ENCODE measurements around the gene PTPRD. TPM values are rescaled to one million over a fixed set of nuclear protein-coding genes. Genes with fewer than 3 reads are reported as not detected.

The PTPRD gene
- total RNA-seq, 1 experiment from 2014 or later = not detected

DNA sequence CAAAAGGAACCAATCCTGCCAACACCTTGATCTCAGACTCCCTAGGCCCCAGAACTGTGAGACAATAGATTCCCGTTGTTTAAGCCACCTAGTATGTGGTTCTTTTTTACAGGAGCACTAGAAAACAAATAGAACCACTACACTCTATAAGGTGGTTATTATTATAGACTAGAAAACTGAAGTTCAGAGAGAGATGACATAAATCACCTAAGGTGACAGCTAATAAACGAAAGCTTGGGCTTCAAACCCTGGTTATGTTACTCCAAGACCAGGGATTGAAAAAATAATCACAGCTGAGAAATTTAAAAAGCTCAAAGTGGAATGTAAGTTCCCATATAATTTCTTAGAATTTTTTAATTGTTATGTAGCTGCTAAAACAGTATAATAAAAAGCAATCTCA lies 2097.1 kb downstream of the PTPRD start:
- POLR2A ChIA-PET = no interaction called here
- intact Hi-C loops (cut with micrococcal nuclease; ENCODE audit: unreplicated experiment) = no loop called here
- no peak for ATAC-seq

DNA sequence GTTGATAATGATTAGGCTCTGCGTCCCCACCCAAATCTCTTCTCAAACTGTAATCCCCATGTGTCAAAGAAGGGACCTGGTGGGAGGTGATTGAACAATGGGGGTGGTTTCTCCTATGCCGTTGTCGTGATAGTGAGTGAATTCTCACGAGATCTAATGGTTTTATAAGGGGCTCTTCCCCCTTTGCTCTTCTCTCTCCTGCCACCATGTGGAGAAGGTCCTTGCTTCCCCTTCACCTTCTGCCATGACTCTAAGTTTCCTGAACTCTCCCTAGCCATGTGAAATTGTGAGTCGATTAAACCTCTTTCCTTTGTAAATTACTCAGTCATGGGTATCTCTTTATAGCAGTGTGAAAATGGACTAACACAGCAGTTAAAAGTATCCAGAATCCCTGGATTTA lies 2098.0 kb downstream of the PTPRD start:
- no peak overlapping the region for H3K4me3 ChIP-seq (ENCODE audit: low read depth in 2 of 2, low read length in 2 of 2)
- H3K9me3 ChIP-seq (ENCODE audit: control insufficient read depth, insufficient read depth, low read depth, low read length) = no peaks in the 10 kb centered on the region
- H3K36me3 ChIP-seq (ENCODE audit: control insufficient read depth, insufficient read depth, low read length) = no peaks in the 10 kb centered on the region
- CTCF ChIA-PET = no interaction called here
- TF ChIP-seq REST (IDR thresholded peaks at IDR 0.05; ENCODE audit: insufficient read depth in 1 of 2, low read depth in 2 of 2, low read length in 1 of 2) = no peak
- TF ChIP-seq SIN3A (IDR thresholded peaks at IDR 0.05; ENCODE audit: borderline replicate concordance, insufficient read depth, low read depth, low read length) = no peak
- no peak for TF ChIP-seq TCF7L2 (IDR thresholded peaks at IDR 0.05; ENCODE audit: low read depth, low read length)
- TF ChIP-seq, protein P1, sequence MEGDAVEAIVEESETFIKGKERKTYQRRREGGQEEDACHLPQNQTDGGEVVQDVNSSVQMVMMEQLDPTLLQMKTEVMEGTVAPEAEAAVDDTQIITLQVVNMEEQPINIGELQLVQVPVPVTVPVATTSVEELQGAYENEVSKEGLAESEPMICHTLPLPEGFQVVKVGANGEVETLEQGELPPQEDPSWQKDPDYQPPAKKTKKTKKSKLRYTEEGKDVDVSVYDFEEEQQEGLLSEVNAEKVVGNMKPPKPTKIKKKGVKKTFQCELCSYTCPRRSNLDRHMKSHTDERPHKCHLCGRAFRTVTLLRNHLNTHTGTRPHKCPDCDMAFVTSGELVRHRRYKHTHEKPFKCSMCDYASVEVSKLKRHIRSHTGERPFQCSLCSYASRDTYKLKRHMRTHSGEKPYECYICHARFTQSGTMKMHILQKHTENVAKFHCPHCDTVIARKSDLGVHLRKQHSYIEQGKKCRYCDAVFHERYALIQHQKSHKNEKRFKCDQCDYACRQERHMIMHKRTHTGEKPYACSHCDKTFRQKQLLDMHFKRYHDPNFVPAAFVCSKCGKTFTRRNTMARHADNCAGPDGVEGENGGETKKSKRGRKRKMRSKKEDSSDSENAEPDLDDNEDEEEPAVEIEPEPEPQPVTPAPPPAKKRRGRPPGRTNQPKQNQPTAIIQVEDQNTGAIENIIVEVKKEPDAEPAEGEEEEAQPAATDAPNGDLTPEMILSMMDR (IDR thresholded peaks at IDR 0.05) = no peak
- TF ChIP-seq POLR2AphosphoS5 (IDR thresholded peaks at IDR 0.05; ENCODE audit: low read depth, low read length) = no peak
- no TSS peak for BruUV-seq (replicated peaks)
- H3K27me3 ChIP-seq (ENCODE audit: control insufficient read depth, insufficient read depth, low read length) = no peaks in the 10 kb centered on the region
- in situ Hi-C loops (cut with HindIII; ENCODE audit: low pct_unique_long_range_greater_than_20kb, low sequenced_read_pairs) = no loop called here
- intact Hi-C loops (cut with micrococcal nuclease; ENCODE audit: unreplicated experiment) = no loop called here
- POLR2A ChIA-PET = interaction anchor here (0.6 kb wide), 1 partner anchor 172 kb away, joined by 3 read pairs; no protein-coding TSS in a partner anchor
- ATAC-seq (no peak), DNase-seq (ENCODE audit: low read depth, low spot score) (no peak)
- H3K4me1 ChIP-seq (ENCODE audit: control insufficient read depth, insufficient read depth, low read length) = no peaks in the 10 kb centered on the region
- H3K27ac ChIP-seq (ENCODE audit: low read length) = no peak overlapping the region

More for the DNA sequence above, 2097.1 kb downstream of the PTPRD start:
- no peak for DNase-seq (ENCODE audit: low read depth, low spot score)
- in situ Hi-C loops (cut with HindIII; ENCODE audit: low pct_unique_long_range_greater_than_20kb, low sequenced_read_pairs) = no loop called here
- no TSS peak for BruUV-seq (replicated peaks)
- H3K9me3 ChIP-seq (ENCODE audit: control insufficient read depth, insufficient read depth, low read depth, low read length) = no peaks in the 10 kb centered on the region
- CTCF ChIA-PET = no interaction called here
- H3K4me3 ChIP-seq (ENCODE audit: low read depth in 2 of 2, low read length in 2 of 2) = no peak overlapping the region
- no peaks in the 10 kb centered on the region for H3K36me3 ChIP-seq (ENCODE audit: control insufficient read depth, insufficient read depth, low read length)
- no peak overlapping the region for H3K27ac ChIP-seq (ENCODE audit: low read length)
- H3K4me1 ChIP-seq (ENCODE audit: control insufficient read depth, insufficient read depth, low read length) = no peaks in the 10 kb centered on the region
- TF ChIP-seq SIN3A (IDR thresholded peaks at IDR 0.05; ENCODE audit: borderline replicate concordance, insufficient read depth, low read depth, low read length) = no peak
- TF ChIP-seq TCF7L2 (IDR thresholded peaks at IDR 0.05; ENCODE audit: low read depth, low read length) = no peak
- no peak for TF ChIP-seq POLR2AphosphoS5 (IDR thresholded peaks at IDR 0.05; ENCODE audit: low read depth, low read length)
- TF ChIP-seq, protein P1 (IDR thresholded peaks at IDR 0.05) = no peak
- TF ChIP-seq REST (IDR thresholded peaks at IDR 0.05; ENCODE audit: insufficient read depth in 1 of 2, low read depth in 2 of 2, low read length in 1 of 2) = no peak
- no peaks in the 10 kb centered on the region for H3K27me3 ChIP-seq (ENCODE audit: control insufficient read depth, insufficient read depth, low read length)
